ENCODE data around the gene DAP.

DAP gene

GRCh38 chr5:10699987-10700386, 61.0 kb downstream of the DAP start:
- DNase-seq (ENCODE audit: extremely low spot score) = peak; percentile 71
- ChIA-PET POLR2A (interaction anchor here (0.5 to 0.7 kb wide), 2 partner anchors 33 to 172 kb away, joined by 3 to 4 read pairs; no protein-coding TSS in a partner anchor), CTCF (interaction anchor here (1.1 to 7.0 kb wide), 3 partner anchors 8 to 247 kb away, joined by 4 to 57 read pairs (median 13); no protein-coding TSS in a partner anchor)
- TF ChIP-seq CTCF (IDR thresholded peaks at IDR 0.05; ENCODE audit: control extremely low read depth, extremely low read depth, low read depth, missing control alignments) = no peak

- no peak for TF ChIP-seq CTCF (IDR thresholded peaks at IDR 0.05; ENCODE audit: control extremely low read depth, extremely low read depth, low read depth, missing control alignments)
- no peak for DNase-seq (ENCODE audit: extremely low spot score)
- POLR2A ChIA-PET = interaction anchor here (0.5 kb wide), 1 partner anchor 33 kb away, joined by 3 read pairs; no protein-coding TSS in a partner anchor
- CTCF ChIA-PET = interaction anchor here (0.8 to 7.0 kb wide), 6 partner anchors 8 to 247 kb away, joined by 3 to 57 read pairs (median 4); no protein-coding TSS in a partner anchor
Measured at GRCh38 chr5:10699281-10699874, 61.7 kb downstream of the DAP start.

- TF ChIP-seq CTCF (IDR thresholded peaks at IDR 0.05; ENCODE audit: control extremely low read depth, extremely low read depth, low read depth, missing control alignments) = no peak
- ChIA-PET POLR2A (no interaction called here), CTCF (interaction anchor here (0.8 to 5.8 kb wide), 18 partner anchors 7 to 351 kb away, joined by 3 to 36 read pairs (median 4); no protein-coding TSS in a partner anchor)
- DNase-seq (ENCODE audit: extremely low spot score) = no peak
Measured at GRCh38 chr5:10695759-10696543, 65.1 kb downstream of the DAP start.

GRCh38 chr5:10695055-10695649, 65.9 kb downstream of the DAP start:
- peak; percentile 69 for DNase-seq (ENCODE audit: extremely low spot score)
- peak; percentile 87 for TF ChIP-seq CTCF (IDR thresholded peaks at IDR 0.05; ENCODE audit: control extremely low read depth, extremely low read depth, low read depth, missing control alignments)
- CTCF ChIA-PET = interaction anchor here (0.8 to 5.8 kb wide), 19 partner anchors 8 to 351 kb away, joined by 3 to 36 read pairs (median 4); no protein-coding TSS in a partner anchor
- POLR2A ChIA-PET = no interaction called here

- ChIA-PET POLR2A (no interaction called here), CTCF (interaction anchor here (1.0 to 5.9 kb wide), 4 partner anchors 10 to 239 kb away, joined by 3 to 65 read pairs (median 46); no protein-coding TSS in a partner anchor)
- DNase-seq (ENCODE audit: extremely low spot score) = no peak
- no peak for TF ChIP-seq CTCF (IDR thresholded peaks at IDR 0.05; ENCODE audit: control extremely low read depth, extremely low read depth, low read depth, missing control alignments)
Measured at GRCh38 chr5:10691826-10692785, 68.9 kb downstream of the DAP start.
